GM18499 (cell line): ENCODE results near the gene CD38.

Source experiments
- ATAC-seq: cut with Tn5 transposase; IDR thresholded peaks from one replicate; pipeline ENCODE4 v1.9.1; 2021; ENCODE audit warnings: moderate number of reproducible peaks; ENCODE audit not compliant: insufficient read depth, unreplicated experiment

Gene CD38

GRCh38 chr4:15890246-15890829, 112.2 kb downstream of the CD38 start:
- no peak for ATAC-seq

- peak; percentile 83 for ATAC-seq
Measured at GRCh38 chr4:15891312-15891711, 113.2 kb downstream of the CD38 start.

DNA sequence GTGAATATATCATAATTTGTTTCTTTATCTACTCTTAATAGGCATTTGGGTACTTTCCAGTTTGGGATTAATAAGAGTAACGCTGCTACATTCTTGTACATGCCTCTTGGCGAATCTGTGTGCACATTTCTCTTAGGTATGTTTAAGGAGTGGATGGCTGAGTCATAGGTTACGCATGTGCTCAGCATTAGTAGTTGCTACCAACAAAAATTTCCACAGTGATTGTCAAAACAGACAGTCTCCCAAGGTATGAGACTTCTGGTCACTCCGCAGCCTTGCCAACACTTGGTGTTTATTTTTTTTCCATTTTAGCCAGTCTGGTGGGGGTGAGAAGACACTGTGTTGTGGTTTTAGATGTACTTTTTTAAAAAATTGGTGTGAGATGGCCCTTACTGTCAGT, 115.8 kb downstream of the CD38 start:
- no peak for ATAC-seq

DNA sequence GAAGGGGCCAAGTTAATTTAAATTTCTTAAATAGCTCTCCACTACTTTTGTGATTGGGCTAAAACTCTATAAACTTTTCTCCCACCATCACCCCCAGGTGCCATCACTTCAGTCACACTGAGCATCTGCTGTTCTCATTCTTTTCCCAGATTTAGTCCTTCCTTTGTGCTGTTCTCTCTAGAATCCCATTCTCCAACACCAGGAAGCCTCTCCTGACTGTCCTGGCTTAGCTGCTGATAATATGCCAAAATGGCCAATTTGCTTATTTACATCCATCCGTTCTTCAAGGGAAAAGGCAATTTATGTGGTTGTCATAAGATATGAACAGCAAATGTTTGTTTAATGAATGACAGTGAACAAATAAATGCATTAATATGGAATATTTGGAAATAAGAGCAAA, 116.3 kb downstream of the CD38 start:
- no peak for ATAC-seq

GRCh38 chr4:15894921-15895916, 117.1 kb downstream of the CD38 start:
- ATAC-seq: no peak

DNA sequence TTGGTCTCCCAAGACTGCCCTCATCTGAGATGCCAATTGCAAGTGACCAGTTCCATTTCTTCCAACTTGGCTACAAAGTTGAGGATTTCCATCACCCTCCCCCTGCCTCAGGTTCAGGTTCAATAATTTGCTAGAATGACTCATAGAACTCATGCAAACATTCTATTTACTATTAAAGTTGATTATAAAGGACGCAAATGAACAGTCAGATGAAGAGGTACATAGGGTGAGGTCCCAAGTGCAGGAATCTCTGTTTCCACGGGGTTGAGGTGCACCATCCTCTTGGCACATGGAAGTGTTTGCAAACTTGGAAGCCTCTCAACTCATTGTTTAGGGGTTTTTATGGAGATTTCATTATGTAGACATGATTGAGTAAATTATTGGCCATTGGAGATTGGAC, 119.4 kb downstream of the CD38 start:
- no peak for ATAC-seq

GRCh38 chr4:15898902-15899301, 120.8 kb downstream of the CD38 start:
- ATAC-seq: no peak

GRCh38 chr4:15899511-15899910, 121.4 kb downstream of the CD38 start:
- no peak for ATAC-seq

DNA sequence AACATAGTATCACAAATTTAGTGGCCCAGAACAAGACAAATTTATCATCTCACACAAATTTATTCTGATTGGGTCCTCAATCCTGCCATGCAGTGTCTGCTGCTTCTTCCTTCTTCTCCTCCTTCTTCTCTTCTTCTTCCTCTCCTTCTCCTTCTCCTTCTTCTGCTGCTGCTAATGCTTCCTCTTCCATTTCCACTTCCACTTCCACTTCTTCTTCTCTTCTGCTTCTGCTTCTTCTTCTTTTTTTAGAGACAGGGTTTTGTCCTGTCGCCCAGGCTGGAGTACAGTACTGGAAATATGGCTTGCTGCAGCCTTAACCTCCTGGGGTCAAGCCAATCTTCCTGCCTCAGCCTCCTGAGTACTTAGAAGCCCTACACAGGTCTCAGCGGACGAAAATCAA, 122.9 kb downstream of the CD38 start:
- ATAC-seq: no peak

- ATAC-seq: no peak
Measured at GRCh38 chr4:15901998-15902397, 123.9 kb downstream of the CD38 start.

DNA sequence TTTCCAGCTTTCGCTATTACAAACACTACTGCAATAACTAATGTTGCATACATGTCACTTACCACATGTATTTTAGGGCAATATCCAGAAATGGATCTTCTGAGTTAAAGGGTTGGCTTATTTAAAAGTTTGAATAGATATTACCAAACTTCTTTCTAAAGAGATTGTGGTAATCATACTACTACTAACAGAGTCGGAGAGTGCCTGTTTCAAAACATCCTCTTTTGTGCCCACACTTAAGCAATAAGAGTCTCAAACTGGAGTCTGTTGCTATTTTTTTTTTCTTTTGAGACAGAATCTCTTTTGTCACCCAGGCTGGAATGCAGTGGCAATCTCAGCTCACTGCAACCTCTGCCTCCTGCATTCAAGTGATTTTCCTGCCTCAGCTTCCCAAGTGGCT, 124.6 kb downstream of the CD38 start:
- no peak for ATAC-seq
